Body of pancreas (tissue), 4 donors: ENCODE measurements around the gene UBXN6.

Experiments
- POLR2A ChIP-seq, 3 donors: fragments of 450-650 bp; IDR thresholded peaks; one replicate each; pipeline ENCODE4 v1.6.1; 2016; ENCODE audit warnings: antibody characterized with exemption in 3 of 3, mild to moderate bottlenecking in 2 of 3
- TF ChIP-seq, protein P1 (sequence below), 7 experiments: fragments of 450-650 bp in 4 of 7; fragments of 200-600 bp in 3 of 7; sonication (generic) in 3 of 7; IDR thresholded peaks; one replicate each; pipeline ENCODE4 v1.5.1; 2016 to 2019; ENCODE audit warnings: antibody characterized with exemption in 7 of 7

DNA sequence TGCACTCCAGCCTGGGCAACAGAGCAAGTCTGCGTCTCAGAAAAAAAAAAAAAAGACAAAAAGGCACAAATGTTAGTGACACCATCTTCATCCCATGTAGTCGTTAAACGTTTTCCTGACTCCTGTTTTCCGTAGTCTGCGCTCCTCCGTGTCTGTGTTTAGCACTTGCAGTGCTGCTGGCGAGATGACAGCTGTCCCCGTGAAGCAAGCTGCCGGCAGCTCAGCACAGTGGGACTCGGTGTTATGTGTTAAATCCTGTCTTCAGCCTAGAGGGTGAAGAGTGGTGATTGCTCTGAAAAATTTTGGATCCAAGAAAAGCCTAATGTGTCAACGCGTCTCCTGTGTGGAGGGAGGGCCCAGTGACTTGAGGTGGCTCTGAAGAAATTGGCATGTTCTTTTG is 18.4 kb downstream of the UBXN6 start:
- TF ChIP-seq, protein P1, sequence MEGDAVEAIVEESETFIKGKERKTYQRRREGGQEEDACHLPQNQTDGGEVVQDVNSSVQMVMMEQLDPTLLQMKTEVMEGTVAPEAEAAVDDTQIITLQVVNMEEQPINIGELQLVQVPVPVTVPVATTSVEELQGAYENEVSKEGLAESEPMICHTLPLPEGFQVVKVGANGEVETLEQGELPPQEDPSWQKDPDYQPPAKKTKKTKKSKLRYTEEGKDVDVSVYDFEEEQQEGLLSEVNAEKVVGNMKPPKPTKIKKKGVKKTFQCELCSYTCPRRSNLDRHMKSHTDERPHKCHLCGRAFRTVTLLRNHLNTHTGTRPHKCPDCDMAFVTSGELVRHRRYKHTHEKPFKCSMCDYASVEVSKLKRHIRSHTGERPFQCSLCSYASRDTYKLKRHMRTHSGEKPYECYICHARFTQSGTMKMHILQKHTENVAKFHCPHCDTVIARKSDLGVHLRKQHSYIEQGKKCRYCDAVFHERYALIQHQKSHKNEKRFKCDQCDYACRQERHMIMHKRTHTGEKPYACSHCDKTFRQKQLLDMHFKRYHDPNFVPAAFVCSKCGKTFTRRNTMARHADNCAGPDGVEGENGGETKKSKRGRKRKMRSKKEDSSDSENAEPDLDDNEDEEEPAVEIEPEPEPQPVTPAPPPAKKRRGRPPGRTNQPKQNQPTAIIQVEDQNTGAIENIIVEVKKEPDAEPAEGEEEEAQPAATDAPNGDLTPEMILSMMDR (IDR thresholded peaks at IDR 0.05), result no peak
- TF ChIP-seq POLR2A (IDR thresholded peaks at IDR 0.05), result no peak
